T-helper 1 cell treated with Interleukin-12 subunit alpha and Interleukin-12 subunit beta and Interleukin-4 antibody, amounts not matched to agents 30 ng/mL and 1 ng/mL, for 36 hours (primary cell): ENCODE results near the gene NPAT. TPM values are rescaled to one million over a fixed set of nuclear protein-coding genes. Genes with fewer than 3 reads are reported as not detected.

Experiments
- intact Hi-C: fragments of 100-400 bp; cut with micrococcal nuclease; formaldehyde crosslinking; loops from one replicate; pipeline ENCODE4 v1.15.1; 2024
- total RNA-seq: library from RNA; stranded (reverse); gene quantifications from 2 replicates; pipeline ENCODE4 v1.2.3, GENCODE V29; 2022

NPAT gene
- total RNA-seq, 1 donor from 2014 or later, result 33.1 TPM

DNA sequence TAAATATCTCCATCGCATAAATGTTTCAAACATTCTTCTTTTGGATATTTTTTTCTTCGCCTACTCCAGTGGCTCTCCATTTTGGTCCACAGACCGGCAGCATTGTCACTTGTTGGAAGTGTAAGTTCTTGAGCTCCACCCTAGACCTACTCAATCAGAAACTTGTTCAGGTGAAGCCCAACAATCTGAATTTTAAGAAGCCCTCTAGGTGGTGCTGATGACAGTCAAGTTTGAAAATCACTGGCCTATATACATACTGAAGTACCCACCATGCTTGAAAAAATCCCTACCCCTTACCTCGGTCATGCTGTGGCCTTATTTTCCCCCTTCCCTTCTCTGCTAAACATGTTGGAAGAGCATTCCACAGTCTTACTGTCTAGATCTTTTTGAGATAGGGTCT, 111.3 kb downstream of the NPAT start:
- intact Hi-C loops, result no loop called here

Other genes starting within 250 kb of the NPAT start
- gene CUL5, start 213.7 kb downstream of the NPAT start, total RNA-seq, result 31.6 and 35.8 TPM in 2 replicates
- 38.8 and 44.8 TPM in 2 replicates for gene ACAT1, start 101.1 kb downstream of the NPAT start, total RNA-seq
- 99.0 and 107 TPM in 2 replicates for gene ATM, start 429 bp upstream of the NPAT start, total RNA-seq
- 0.29 and 0.44 TPM in 2 replicates for gene C11orf65, start 244.9 kb upstream of the NPAT start, total RNA-seq